HepG2 (cell line): Measurements from ENCODE around the gene SYT1.

Experiments used
- DNMT3B ChIP-seq: conservative IDR thresholded peaks from 2 replicates; pipeline ENCODE4 v1.6.1; 2016; ENCODE audit warnings: missing biosample characterization, control low read depth
- SATB2 ChIP-seq: sonication (generic); formaldehyde crosslinking; IDR thresholded peaks from 2 replicates; pipeline ENCODE4 v1.5.0; 2020; ENCODE audit warnings: missing genetic modification reagents

GRCh38 chr12:79119796-79120195 is 255.2 kb downstream of the SYT1 start:
- TF ChIP-seq DNMT3B (CRISPR knock-in tag), result no peak
- TF ChIP-seq SATB2, result no peak
